Measurements from ENCODE around the gene NUCB2.

Gene NUCB2

GRCh38 chr11:17369094-17369493 is 92.6 kb downstream of the NUCB2 start:
- no peak for TF ChIP-seq CTCF (conservative IDR thresholded peaks at IDR 0.05; ENCODE audit: low read depth, low read length)
- H3K4me3 ChIP-seq (ENCODE audit: low read length): no peak overlapping the region
- DNase-seq (ENCODE audit: low read depth): no peak

DNA sequence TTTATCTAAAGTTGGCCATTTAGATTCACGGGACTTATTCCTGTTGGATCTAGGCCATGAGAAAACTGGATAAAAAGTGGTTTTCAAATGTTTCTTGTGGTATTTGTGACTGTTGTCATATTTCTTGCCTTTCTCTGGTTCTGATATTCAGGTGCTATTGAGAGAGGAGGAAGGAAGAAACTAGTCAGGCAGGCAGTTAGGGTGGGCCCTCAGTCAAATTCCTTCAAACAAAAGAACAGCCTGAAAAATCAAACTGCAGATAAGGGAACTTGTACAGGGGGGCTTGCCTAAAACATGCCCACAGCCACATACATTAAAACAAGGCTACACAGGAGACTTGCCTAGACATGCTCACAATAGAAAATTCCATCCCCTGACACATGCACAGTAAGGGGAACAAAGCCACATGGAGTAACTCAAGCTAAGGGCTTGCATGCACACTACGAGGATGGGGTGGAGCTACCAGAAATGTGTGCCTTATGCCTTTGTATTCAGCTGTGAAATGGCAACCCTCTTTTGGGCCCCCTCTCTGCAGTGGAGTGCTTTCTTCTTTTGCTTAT is 93.2 kb downstream of the NUCB2 start:
- H3K4me3 ChIP-seq (ENCODE audit: low read length): no peak overlapping the region
- TF ChIP-seq CTCF (conservative IDR thresholded peaks at IDR 0.05; ENCODE audit: low read depth, low read length): no peak
- no peak for DNase-seq (ENCODE audit: low read depth)

DNA sequence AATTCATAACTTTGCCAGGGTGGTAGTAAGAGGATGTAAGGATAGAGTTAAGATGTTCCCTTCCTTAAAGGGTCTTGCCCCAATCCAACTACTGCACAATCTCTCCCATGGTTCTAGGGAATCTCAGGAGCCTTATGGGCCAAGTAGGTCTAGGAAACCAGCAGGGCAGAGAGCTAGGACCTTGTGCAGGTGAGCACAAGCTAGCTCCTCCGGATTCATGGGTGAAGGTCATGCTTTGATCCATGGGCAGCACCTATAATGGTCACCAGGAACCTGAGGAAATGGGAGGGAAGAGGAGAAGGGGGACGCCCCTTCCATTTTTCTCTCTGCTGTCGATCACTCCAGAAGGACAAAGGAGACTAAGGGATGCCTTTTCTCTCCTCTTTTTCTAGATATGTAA is 95.1 kb downstream of the NUCB2 start:
- no peak for TF ChIP-seq CTCF (conservative IDR thresholded peaks at IDR 0.05; ENCODE audit: low read depth, low read length)
- no peak overlapping the region for H3K4me3 ChIP-seq (ENCODE audit: low read length)
- no peak for DNase-seq (ENCODE audit: low read depth)

- no peak for TF ChIP-seq CTCF (conservative IDR thresholded peaks at IDR 0.05; ENCODE audit: low read depth, low read length)
- H3K4me3 ChIP-seq (ENCODE audit: low read length): no peak overlapping the region
- no peak for DNase-seq (ENCODE audit: low read depth)
Observed at GRCh38 chr11:17375547-17375946, 99.0 kb downstream of the NUCB2 start.

DNA sequence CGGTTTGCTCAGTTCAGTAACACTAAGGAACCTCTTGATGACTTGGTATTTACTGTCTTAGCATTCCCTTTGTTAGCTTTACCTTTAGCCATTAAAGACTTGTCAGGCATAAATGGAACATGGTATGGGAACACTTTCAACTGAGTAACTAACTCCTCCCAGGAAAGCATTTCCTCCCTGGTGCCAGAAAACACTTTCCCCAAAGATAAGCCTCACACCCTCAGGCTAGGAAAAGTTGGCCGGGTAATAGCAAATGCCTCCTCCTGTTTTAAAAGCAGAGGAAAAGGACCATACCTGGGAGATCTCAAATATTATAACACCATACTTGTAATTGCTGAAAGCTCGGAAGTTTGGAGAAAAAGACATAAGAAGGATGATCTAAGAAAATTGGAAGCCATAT is 100.0 kb downstream of the NUCB2 start:
- no peak for DNase-seq (ENCODE audit: low read depth)
- H3K4me3 ChIP-seq (ENCODE audit: low read length): no peak overlapping the region
- no peak for TF ChIP-seq CTCF (conservative IDR thresholded peaks at IDR 0.05; ENCODE audit: low read depth, low read length)

DNA sequence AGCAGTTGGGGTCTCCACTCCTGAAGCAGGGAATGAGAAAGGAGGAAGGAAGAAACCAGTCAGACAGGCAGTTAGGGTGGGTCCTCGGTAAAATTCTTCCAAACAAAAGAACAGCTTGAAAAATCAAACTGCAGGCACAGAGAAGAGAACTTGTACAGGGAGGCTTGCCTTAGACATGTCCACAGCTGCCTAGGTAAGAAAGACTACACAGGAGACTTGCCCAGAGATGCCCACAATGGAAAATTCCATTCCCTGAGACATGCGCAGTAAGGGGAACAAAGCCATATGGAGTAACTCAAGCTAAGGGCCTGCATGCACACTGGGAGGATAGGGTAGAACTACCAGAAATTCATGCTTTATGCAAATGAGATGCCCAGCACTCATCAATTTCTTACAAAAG is 102.1 kb downstream of the NUCB2 start:
- DNase-seq (ENCODE audit: low read depth): no peak
- H3K4me3 ChIP-seq (ENCODE audit: low read length): no peak overlapping the region
- TF ChIP-seq CTCF (conservative IDR thresholded peaks at IDR 0.05; ENCODE audit: low read depth, low read length): no peak

GRCh38 chr11:17379383-17380180 is 103.0 kb downstream of the NUCB2 start:
- no peak overlapping the region for H3K4me3 ChIP-seq (ENCODE audit: low read length)
- DNase-seq (ENCODE audit: low read depth): no peak
- no peak for TF ChIP-seq CTCF (conservative IDR thresholded peaks at IDR 0.05; ENCODE audit: low read depth, low read length)

Data from retinal pigment epithelial cell (primary cell).